Activated T-helper 17 cell treated with anti-CD3 and anti-CD28 coated beads, Interleukin-2, amount 50 U/mL, for 72 hours (primary cell): ENCODE measurements around the gene PTCH1. TPM values are rescaled to one million over a fixed set of nuclear protein-coding genes. Genes with fewer than 3 reads are reported as not detected.

Source experiments
- ATAC-seq: fragments of 150-1000 bp; cut with Tn5 transposase; replicated peaks from 2 replicates; pipeline ENCODE4 v1.10.0; 2021; ENCODE audit warnings: mild to moderate bottlenecking, moderate library complexity
- H3K27ac Mint-ChIP-seq: one replicate; pipeline ENCODE4 v1.8.0; 2022; ENCODE audit warnings: mixed read lengths
- H3K27me3 Mint-ChIP-seq: one replicate; pipeline ENCODE4 v1.8.0; 2022; ENCODE audit warnings: mixed read lengths
- H3K36me3 Mint-ChIP-seq: one replicate; pipeline ENCODE4 v1.8.0; 2022; ENCODE audit warnings: low read depth, mild to moderate bottlenecking, mixed read lengths
- H3K4me1 Mint-ChIP-seq: one replicate; pipeline ENCODE4 v1.8.0; 2022; ENCODE audit warnings: mixed read lengths
- H3K4me3 Mint-ChIP-seq: one replicate; pipeline ENCODE4 v1.8.0; 2022; ENCODE audit warnings: mild to moderate bottlenecking, mixed read lengths
- H3K9me3 Mint-ChIP-seq: one replicate; pipeline ENCODE4 v1.8.0; 2022; ENCODE audit warnings: mixed read lengths
- total RNA-seq, 2 donors: library from RNA; stranded (reverse); gene quantifications; one replicate each; pipeline ENCODE4 v1.2.3, GENCODE V29; 2022

Gene PTCH1
- total RNA-seq, 2 donors from 2014 or later, result 2.0 to 8.6 TPM

- H3K27me3 Mint-ChIP-seq, result peaks cover 10% of the 10 kb centered on the region
- peaks cover 3% of the 10 kb centered on the region for H3K9me3 Mint-ChIP-seq
- no peak for ATAC-seq
- H3K36me3 Mint-ChIP-seq, result peaks cover 6% of the 10 kb centered on the region
- peaks cover 5% of the 10 kb centered on the region for H3K4me1 Mint-ChIP-seq
- H3K27ac Mint-ChIP-seq, result no peak overlapping the region
- peak overlapping the region; percentile 97 for H3K4me3 Mint-ChIP-seq
These were observed 1.0 kb upstream of the PTCH1 start for GRCh38 chr9:95517559-95518425.

GRCh38 chr9:95516221-95516733, 494 bp downstream of the PTCH1 start:
- peaks cover 11% of the 10 kb centered on the region for H3K27me3 Mint-ChIP-seq
- peak overlapping the region; percentile 88 for H3K27ac Mint-ChIP-seq
- H3K36me3 Mint-ChIP-seq, result peaks cover 6% of the 10 kb centered on the region
- H3K9me3 Mint-ChIP-seq, result peaks cover 3% of the 10 kb centered on the region
- peaks cover 5% of the 10 kb centered on the region for H3K4me1 Mint-ChIP-seq
- peak; percentile 47 for ATAC-seq
- H3K4me3 Mint-ChIP-seq, result peak overlapping the region; percentile 97

- Mint-ChIP-seq H3K36me3 (peaks cover 6% of the 10 kb centered on the region), H3K27me3 (peaks cover 11% of the 10 kb centered on the region), H3K9me3 (peaks cover 3% of the 10 kb centered on the region), H3K27ac (no peak overlapping the region), H3K4me3 (peak overlapping the region; percentile 66), H3K4me1 (peaks cover 5% of the 10 kb centered on the region)
- peak; percentile 39 for ATAC-seq
These were observed 1.3 kb downstream of the PTCH1 start for GRCh38 chr9:95515272-95516113.

- Mint-ChIP-seq H3K36me3 (peaks cover 6% of the 10 kb centered on the region), H3K27ac (no peak overlapping the region), H3K9me3 (no peaks in the 10 kb centered on the region), H3K4me1 (peaks cover 9% of the 10 kb centered on the region), H3K27me3 (peaks cover 8% of the 10 kb centered on the region), H3K4me3 (peak overlapping the region; percentile 66)
- no peak for ATAC-seq
These were observed 2.4 kb downstream of the PTCH1 start for GRCh38 chr9:95514342-95514741.

GRCh38 chr9:95513711-95514110, 3.1 kb downstream of the PTCH1 start:
- peaks cover 8% of the 10 kb centered on the region for H3K27me3 Mint-ChIP-seq
- no peaks in the 10 kb centered on the region for H3K9me3 Mint-ChIP-seq
- no peak for ATAC-seq
- H3K36me3 Mint-ChIP-seq, result peaks cover 6% of the 10 kb centered on the region
- no peak overlapping the region for H3K27ac Mint-ChIP-seq
- H3K4me3 Mint-ChIP-seq, result no peak overlapping the region
- peaks cover 10% of the 10 kb centered on the region for H3K4me1 Mint-ChIP-seq

- H3K36me3 Mint-ChIP-seq, result peaks cover 6% of the 10 kb centered on the region
- H3K4me1 Mint-ChIP-seq, result peaks cover 14% of the 10 kb centered on the region
- H3K27ac Mint-ChIP-seq, result no peak overlapping the region
- ATAC-seq, result no peak
- no peaks in the 10 kb centered on the region for H3K9me3 Mint-ChIP-seq
- peaks cover 11% of the 10 kb centered on the region for H3K27me3 Mint-ChIP-seq
- peak overlapping the region; percentile 97 for H3K4me3 Mint-ChIP-seq
These were observed 4.1 kb downstream of the PTCH1 start for GRCh38 chr9:95512709-95513095.

GRCh38 chr9:95511952-95512708, 4.6 kb downstream of the PTCH1 start:
- H3K27ac Mint-ChIP-seq, result no peak overlapping the region
- peaks cover 15% of the 10 kb centered on the region for H3K4me1 Mint-ChIP-seq
- ATAC-seq, result no peak
- H3K27me3 Mint-ChIP-seq, result peaks cover 11% of the 10 kb centered on the region
- no peaks in the 10 kb centered on the region for H3K9me3 Mint-ChIP-seq
- H3K4me3 Mint-ChIP-seq, result peak overlapping the region; percentile 97
- H3K36me3 Mint-ChIP-seq, result peaks cover 6% of the 10 kb centered on the region

- H3K9me3 Mint-ChIP-seq, result no peaks in the 10 kb centered on the region
- no peak for ATAC-seq
- H3K27ac Mint-ChIP-seq, result no peak overlapping the region
- peaks cover 3% of the 10 kb centered on the region for H3K36me3 Mint-ChIP-seq
- peaks cover 10% of the 10 kb centered on the region for H3K27me3 Mint-ChIP-seq
- peak overlapping the region; percentile 97 for H3K4me3 Mint-ChIP-seq
- peaks cover 13% of the 10 kb centered on the region for H3K4me1 Mint-ChIP-seq
These were observed 5.2 kb downstream of the PTCH1 start for GRCh38 chr9:95511616-95511931.

GRCh38 chr9:95510709-95511615, 5.8 kb downstream of the PTCH1 start:
- Mint-ChIP-seq H3K9me3 (no peaks in the 10 kb centered on the region), H3K4me3 (peak overlapping the region; percentile 97), H3K36me3 (no peaks in the 10 kb centered on the region), H3K4me1 (peaks cover 10% of the 10 kb centered on the region), H3K27ac (peak overlapping the region; percentile 78), H3K27me3 (peaks cover 8% of the 10 kb centered on the region)
- peak; percentile 79 for ATAC-seq

GRCh38 chr9:95509851-95510708, 6.7 kb downstream of the PTCH1 start:
- H3K27me3 Mint-ChIP-seq, result peaks cover 8% of the 10 kb centered on the region

GRCh38 chr9:95508968-95509850, 7.6 kb downstream of the PTCH1 start:
- Mint-ChIP-seq H3K27ac (no peak overlapping the region), H3K36me3 (no peaks in the 10 kb centered on the region), H3K4me1 (peaks cover 10% of the 10 kb centered on the region), H3K9me3 (no peaks in the 10 kb centered on the region), H3K4me3 (peak overlapping the region; percentile 97), H3K27me3 (peaks cover 13% of the 10 kb centered on the region)
- peak; percentile 13 for ATAC-seq

More at GRCh38 chr9:95509851-95510708, 6.7 kb downstream of the PTCH1 start:
- Mint-ChIP-seq H3K9me3 (no peaks in the 10 kb centered on the region), H3K4me3 (peak overlapping the region; percentile 97), H3K4me1 (peaks cover 10% of the 10 kb centered on the region), H3K36me3 (no peaks in the 10 kb centered on the region), H3K27ac (peak overlapping the region; percentile 78)
- no peak for ATAC-seq
